Retinal pigment epithelial cell (primary cell): Measurements from ENCODE around the gene PPIA.
"Not testable (repeated sequence)": the region's sequence is repeated elsewhere in the genome, so short reads cannot be mapped to it uniquely, and the experiment has no call there.

Experiments used
- DNase-seq: peaks from one replicate; pipeline ENCODE4 v3.0.0-alpha.2; 2010; ENCODE audit warnings: low read depth
- H3K4me3 ChIP-seq: 2 replicates; pipeline ENCODE4 v1.5.1; 2011; ENCODE audit warnings: mild to moderate bottlenecking, low read length, control low read depth, moderate library complexity
- TF ChIP-seq, protein P1 (sequence below): conservative IDR thresholded peaks from 2 replicates; pipeline ENCODE4 v1.5.1; 2011; ENCODE audit warnings: low read depth, low read length, control low read depth, inconsistent platforms

Gene PPIA

DNA sequence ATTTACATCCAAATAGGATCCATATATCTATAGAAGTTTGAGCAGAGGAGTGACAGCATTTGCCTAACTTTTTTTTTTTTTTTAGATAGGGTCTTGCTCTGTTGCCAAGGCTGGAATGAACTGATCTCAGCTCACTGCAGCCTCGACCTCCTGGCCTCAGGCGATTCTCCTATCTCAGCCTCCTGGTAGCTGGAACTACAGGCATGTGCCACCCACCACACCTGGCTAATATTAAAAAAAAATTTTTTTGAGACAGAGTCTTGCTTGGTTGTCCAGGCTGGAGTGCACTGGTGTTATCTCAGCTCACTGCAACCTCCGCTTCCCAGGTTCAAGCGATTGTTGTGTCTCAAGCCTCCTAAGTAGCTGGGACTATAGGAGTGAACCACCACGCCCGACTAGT lies 15.1 kb downstream of the PPIA start:
- TF ChIP-seq, protein P1, sequence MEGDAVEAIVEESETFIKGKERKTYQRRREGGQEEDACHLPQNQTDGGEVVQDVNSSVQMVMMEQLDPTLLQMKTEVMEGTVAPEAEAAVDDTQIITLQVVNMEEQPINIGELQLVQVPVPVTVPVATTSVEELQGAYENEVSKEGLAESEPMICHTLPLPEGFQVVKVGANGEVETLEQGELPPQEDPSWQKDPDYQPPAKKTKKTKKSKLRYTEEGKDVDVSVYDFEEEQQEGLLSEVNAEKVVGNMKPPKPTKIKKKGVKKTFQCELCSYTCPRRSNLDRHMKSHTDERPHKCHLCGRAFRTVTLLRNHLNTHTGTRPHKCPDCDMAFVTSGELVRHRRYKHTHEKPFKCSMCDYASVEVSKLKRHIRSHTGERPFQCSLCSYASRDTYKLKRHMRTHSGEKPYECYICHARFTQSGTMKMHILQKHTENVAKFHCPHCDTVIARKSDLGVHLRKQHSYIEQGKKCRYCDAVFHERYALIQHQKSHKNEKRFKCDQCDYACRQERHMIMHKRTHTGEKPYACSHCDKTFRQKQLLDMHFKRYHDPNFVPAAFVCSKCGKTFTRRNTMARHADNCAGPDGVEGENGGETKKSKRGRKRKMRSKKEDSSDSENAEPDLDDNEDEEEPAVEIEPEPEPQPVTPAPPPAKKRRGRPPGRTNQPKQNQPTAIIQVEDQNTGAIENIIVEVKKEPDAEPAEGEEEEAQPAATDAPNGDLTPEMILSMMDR: no peak
- no peak for DNase-seq
- H3K4me3 ChIP-seq: no peak overlapping the region

DNA sequence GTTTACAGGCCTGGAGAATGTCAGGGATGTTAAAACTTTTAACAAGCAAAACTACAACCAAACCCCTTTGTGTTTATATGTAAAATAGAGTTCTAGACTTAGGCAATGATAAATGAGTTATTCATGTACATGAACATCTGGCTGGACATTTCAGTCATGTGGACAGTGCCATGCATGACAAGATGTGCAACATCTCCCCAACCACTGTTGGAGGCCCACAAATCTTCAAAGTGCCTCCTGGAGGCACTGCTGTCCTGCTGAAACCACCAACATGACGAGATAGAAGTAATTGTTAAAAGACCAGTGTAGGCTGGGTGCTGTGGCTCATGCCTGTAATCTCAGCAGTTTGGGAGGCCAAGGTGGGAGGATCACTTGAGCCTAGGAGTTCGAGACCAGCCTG lies 18.4 kb downstream of the PPIA start:
- TF ChIP-seq, protein P1: no peak
- no peak for DNase-seq
- no peak overlapping the region for H3K4me3 ChIP-seq

DNA sequence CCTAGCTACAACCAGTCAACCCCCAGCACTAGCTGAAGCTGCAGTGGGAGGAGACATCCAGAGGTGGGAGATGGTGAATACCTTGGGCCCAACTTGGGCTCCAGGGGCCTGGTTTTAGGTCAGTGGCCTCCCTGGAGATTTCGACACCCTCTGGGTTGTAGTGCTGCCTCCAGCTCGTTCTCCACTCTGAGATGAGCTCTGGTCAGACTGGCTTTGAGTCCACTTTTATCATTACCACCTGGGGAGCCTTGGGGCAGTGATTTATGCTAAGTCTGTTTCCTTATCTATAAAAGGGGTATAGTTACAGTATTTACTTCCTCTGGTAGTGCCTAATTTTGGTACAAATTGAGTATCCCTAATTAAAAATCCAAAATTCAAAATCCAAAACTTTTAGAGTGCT lies 22.8 kb downstream of the PPIA start:
- DNase-seq: no peak
- TF ChIP-seq, protein P1: no peak
- no peak overlapping the region for H3K4me3 ChIP-seq

DNA sequence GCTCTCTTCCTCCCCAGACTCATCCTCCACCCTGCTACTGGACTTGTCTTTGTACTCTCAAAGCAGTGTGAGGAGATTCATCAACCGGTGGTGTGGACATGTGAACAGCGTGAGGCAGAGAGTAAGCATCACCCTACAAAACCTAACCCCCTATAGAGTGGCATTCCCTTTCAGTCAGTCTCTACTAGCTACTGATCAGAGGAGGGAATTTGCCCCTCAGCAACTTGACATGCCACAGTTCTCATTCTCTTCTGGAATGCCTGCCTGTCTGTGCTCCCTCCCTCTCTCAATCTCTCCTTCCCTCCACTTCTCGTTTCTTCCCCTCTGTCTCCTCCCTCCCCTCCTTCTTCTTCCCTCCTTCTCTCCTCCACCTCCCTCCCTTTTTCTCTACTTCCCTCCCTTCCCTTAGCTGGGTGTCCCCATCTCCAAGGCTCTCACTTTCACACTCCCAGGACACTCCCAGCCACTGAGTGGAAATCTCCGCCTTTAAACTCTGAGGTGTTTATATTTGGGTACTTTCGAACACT lies 26.8 kb downstream of the PPIA start:
- no peak for DNase-seq
- no peak overlapping the region for H3K4me3 ChIP-seq
- TF ChIP-seq, protein P1: no peak

DNA sequence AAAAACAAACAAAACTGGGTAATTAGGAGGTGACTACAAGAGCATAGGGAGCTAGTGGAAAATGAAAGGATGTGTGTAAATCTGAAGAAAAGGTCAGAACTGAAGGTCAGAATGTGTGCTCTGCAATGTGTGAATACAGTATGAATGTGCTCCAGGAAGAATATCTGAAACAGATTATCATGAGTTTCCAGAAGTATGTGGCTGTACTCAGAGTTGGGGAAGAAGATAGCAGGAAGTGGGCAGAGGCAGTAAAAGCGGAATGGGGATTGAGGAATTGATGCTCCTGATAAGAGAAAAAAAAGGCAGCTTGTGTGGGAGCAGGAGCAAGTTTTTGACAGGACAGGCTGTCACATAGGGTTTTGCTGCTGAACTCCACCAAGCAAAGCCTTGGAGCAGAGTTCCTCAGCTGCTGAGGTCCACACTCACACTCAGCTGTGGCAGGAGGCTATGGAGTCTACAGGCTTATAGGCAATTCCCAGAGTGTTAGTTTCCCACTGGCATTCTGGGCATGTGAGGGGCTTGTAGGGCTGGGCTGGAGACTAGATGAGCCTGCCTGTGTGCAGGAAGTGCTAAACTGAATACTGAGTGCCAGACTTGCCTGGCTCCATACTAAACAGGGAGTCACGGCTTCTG lies 28.5 kb downstream of the PPIA start:
- no peak overlapping the region for H3K4me3 ChIP-seq
- TF ChIP-seq, protein P1: no peak
- DNase-seq: no peak

DNA sequence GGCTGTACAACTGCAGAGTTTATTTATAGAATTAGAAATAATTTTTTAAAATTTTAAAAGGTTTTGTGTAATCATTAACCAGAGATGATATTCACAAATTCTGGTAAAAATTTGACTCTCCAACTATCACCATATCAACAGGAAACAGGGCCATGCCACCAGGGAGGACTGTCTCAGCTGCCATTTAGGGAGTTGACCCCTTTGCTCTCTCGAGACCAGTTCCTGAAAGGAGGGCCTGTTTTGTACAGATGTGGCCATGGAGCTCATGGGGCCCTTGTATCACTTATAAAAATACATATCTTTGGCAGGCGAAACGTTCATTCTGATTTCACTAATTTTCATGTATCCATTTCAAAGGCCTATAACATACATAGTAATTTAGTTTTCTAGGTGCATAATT lies 31.1 kb downstream of the PPIA start:
- H3K4me3 ChIP-seq: no peak overlapping the region
- TF ChIP-seq, protein P1: no peak
- DNase-seq: no peak

DNA sequence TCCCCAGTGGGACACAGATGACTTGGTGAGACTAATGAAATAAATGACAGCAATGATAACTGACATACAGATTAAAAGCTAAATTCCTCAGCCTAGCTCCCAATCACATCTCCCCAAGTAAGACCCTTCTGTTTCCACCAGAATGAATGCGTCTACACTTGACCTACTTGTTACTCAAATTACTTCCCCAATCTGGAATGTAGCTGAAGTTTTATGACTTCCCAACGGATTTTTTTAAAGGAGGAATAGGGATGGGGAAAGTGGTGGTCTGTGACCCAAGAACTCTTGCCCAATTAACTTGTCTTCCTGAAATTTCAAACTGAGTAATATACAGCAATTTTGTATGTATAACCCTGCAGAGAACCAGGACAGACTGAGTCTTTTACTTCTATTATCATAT lies 42.3 kb downstream of the PPIA start:
- TF ChIP-seq, protein P1: no peak
- DNase-seq: no peak
- H3K4me3 ChIP-seq: no peak overlapping the region

DNA sequence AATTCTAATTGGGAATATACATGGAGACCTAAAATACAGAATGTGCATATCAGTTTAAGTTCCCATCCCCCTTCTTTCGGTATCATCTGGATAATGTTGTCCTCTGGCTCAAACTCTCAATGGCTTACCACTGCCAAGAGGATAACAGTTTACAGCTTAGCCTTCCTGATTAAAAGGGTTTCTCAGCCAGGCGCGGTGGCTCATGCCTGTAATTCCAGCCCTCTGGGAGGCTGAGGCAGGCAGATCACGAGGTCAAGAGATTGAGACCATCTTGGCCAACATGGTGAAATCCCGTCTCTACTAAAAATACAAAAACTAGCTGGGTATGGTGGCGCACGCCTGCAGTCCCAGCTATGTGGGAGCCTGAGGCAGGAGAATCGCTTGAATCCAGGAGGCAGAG lies 46.2 kb downstream of the PPIA start:
- H3K4me3 ChIP-seq, DNase-seq: not testable (repeated sequence)

DNA sequence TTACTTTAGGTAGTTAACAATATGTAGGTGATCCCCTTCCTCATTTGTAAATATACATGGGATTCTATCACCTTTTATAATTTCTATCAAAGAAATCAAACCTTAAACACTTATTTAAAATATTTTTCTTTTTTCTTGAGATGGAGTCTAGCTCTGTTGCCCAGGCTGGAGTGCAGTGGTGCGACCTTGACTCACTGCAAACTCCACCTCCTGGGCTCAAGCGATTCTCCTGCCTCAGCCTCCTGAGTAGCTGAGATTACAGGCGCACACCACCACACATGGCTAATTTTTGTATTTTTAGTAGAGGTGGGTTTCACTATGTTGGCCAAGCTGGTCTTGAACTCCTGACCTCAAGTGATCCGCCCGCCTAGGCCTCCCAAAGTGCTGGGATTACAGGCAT lies 47.0 kb downstream of the PPIA start:
- not testable (repeated sequence) for H3K4me3 ChIP-seq, DNase-seq
